Left forelimb (tissue), 1 donor: ENCODE measurements around the gene DDX41.
"Not testable (repeated sequence)": the region's sequence is repeated elsewhere in the genome, so short reads cannot be mapped to it uniquely, and the experiment has no call there.

Experiments
- DNase-seq: peaks from one replicate; pipeline ENCODE4 v3.0.0-alpha.2; 2018; ENCODE audit warnings: low spot score

Gene DDX41

GRCh38 chr5:177537389-177538361, 20.9 kb upstream of the DDX41 start:
- no peak for DNase-seq

GRCh38 chr5:177536386-177536785, 19.6 kb upstream of the DDX41 start:
- no peak for DNase-seq

- DNase-seq = no peak
Measured at GRCh38 chr5:177535125-177535524, 18.4 kb upstream of the DDX41 start.

GRCh38 chr5:177534433-177534832, 17.7 kb upstream of the DDX41 start:
- DNase-seq = not testable (repeated sequence)

GRCh38 chr5:177531209-177531940, 14.6 kb upstream of the DDX41 start:
- no peak for DNase-seq

- DNase-seq = no peak
Measured at GRCh38 chr5:177530638-177531037, 13.9 kb upstream of the DDX41 start.

- no peak for DNase-seq
Measured at GRCh38 chr5:177529247-177530203, 12.8 kb upstream of the DDX41 start.

GRCh38 chr5:177528631-177529030, 11.9 kb upstream of the DDX41 start:
- no peak for DNase-seq

GRCh38 chr5:177527595-177527994, 10.8 kb upstream of the DDX41 start:
- no peak for DNase-seq

- DNase-seq = no peak
Measured at GRCh38 chr5:177526791-177527190, 10.0 kb upstream of the DDX41 start.

- no peak for DNase-seq
Measured at GRCh38 chr5:177526191-177526590, 9.4 kb upstream of the DDX41 start.

GRCh38 chr5:177524941-177525655, 8.3 kb upstream of the DDX41 start:
- no peak for DNase-seq

GRCh38 chr5:177524539-177524900, 7.8 kb upstream of the DDX41 start:
- no peak for DNase-seq

GRCh38 chr5:177523711-177524538, 7.2 kb upstream of the DDX41 start:
- no peak for DNase-seq

GRCh38 chr5:177520916-177521513, 4.3 kb upstream of the DDX41 start:
- DNase-seq = no peak

GRCh38 chr5:177520271-177520670, 3.5 kb upstream of the DDX41 start:
- no peak for DNase-seq

- no peak for DNase-seq
Measured at GRCh38 chr5:177519463-177520235, 2.9 kb upstream of the DDX41 start.

- DNase-seq = no peak
Measured at GRCh38 chr5:177515580-177515979, 1.2 kb downstream of the DDX41 start.

- no peak for DNase-seq
Measured at GRCh38 chr5:177514541-177514940, 2.2 kb downstream of the DDX41 start.
